ENCODE results near the gene SLC35A1. TPM values are rescaled to one million over a fixed set of nuclear protein-coding genes. Genes with fewer than 3 reads are reported as not detected.

Gene SLC35A1, protein sequence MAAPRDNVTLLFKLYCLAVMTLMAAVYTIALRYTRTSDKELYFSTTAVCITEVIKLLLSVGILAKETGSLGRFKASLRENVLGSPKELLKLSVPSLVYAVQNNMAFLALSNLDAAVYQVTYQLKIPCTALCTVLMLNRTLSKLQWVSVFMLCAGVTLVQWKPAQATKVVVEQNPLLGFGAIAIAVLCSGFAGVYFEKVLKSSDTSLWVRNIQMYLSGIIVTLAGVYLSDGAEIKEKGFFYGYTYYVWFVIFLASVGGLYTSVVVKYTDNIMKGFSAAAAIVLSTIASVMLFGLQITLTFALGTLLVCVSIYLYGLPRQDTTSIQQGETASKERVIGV
- 10 to 100 TPM; 10.3 to 11.6 TPM for total RNA-seq

DNA sequence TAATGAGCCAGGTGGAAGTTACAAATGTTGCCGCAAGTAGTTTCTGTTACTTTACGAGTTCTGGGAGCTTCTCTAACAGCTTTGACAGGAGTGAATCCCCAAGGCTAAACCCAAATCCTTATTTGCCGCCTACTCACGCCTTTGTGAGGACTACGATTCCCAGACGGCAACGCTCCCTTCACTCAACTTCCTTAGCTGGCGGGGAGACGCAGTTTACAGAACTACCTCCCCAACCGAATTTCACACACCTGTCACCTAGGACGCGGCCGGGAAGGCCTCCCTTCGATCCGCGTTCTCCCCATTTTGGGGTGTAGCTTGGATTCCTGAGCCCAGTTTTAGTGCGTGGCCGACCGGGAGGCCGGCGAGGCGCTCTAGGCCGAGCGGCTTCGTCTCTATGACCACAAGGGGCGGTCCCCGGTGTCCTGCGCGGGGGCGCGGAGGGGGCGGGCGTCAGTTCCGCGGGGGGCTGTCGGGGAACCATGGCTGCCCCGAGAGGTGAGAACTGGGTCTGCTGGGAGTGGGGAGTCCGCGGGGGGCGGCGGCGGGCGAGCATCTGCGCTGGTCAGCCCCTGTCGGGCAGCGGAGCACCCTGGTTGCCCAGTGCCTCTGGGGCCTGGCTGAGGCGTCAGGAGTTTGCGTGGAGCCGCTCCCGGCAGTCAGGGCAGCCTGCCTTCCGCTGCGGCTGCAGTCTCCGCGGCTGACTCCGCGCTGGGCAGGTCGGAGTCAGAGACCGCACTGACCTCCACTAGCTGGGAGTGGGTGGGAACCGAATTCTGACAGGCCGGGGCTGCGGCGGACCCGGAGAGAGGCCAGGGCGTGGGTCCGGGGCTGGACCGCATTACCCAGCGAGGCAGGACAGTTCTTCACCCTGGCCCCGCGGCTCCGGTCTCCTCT lies at the start of gene SLC35A1:
Gene SLC35A1 (plus strand): TSS at position 450 of the 894 bp plus-strand sequence. CDS start 30 bp downstream, at position 480.
- peaks cover 0 to 11% of the 10 kb centered on the region in 2 donors for H3K4me1 ChIP-seq
- H3K9me3 ChIP-seq = no peaks in the 10 kb centered on the region
- TF ChIP-seq, protein P1, sequence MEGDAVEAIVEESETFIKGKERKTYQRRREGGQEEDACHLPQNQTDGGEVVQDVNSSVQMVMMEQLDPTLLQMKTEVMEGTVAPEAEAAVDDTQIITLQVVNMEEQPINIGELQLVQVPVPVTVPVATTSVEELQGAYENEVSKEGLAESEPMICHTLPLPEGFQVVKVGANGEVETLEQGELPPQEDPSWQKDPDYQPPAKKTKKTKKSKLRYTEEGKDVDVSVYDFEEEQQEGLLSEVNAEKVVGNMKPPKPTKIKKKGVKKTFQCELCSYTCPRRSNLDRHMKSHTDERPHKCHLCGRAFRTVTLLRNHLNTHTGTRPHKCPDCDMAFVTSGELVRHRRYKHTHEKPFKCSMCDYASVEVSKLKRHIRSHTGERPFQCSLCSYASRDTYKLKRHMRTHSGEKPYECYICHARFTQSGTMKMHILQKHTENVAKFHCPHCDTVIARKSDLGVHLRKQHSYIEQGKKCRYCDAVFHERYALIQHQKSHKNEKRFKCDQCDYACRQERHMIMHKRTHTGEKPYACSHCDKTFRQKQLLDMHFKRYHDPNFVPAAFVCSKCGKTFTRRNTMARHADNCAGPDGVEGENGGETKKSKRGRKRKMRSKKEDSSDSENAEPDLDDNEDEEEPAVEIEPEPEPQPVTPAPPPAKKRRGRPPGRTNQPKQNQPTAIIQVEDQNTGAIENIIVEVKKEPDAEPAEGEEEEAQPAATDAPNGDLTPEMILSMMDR (IDR thresholded peaks at IDR 0.05) = peak; percentile 17 to 45
- H3K4me3 ChIP-seq = peak within 1 kb of the TSS; percentile 90 to 93
- peak; percentile 89 for DNase-seq (ENCODE audit: low spot score)
- peak within 1 kb of the TSS; percentile 95 to 96 for H3K27ac ChIP-seq
- no peaks in the 10 kb centered on the region for H3K36me3 ChIP-seq
- H3K27me3 ChIP-seq = no peaks in the 10 kb centered on the region

DNA sequence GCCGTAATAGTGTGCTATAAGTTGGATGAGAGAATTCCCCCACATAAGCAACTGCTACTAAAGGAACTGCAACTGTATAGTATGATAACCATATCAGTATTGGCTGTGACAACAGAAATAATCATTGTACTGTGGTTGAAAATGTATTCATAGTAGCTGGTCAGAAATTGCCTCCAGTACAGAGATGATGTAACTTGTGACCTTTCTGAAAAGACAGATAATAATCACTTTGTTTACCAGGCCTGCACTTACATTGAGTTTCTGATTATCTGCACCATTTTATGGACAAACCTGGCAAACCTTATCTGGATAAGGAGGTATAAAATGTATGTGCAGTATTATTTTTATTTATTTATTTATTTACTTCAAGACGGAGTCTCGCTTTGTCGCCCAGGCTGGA lies 46.0 kb upstream of the SLC35A1 start:
- no peaks in the 10 kb centered on the region for H3K27me3 ChIP-seq
- H3K4me3 ChIP-seq = no peak overlapping the region
- H3K4me1 ChIP-seq = no peaks in the 10 kb centered on the region
- no peaks in the 10 kb centered on the region for H3K36me3 ChIP-seq
- H3K27ac ChIP-seq = no peak overlapping the region
- TF ChIP-seq, protein P1 (IDR thresholded peaks at IDR 0.05) = no peak
- no peaks in the 10 kb centered on the region for H3K9me3 ChIP-seq
- DNase-seq (ENCODE audit: low spot score) = no peak

DNA sequence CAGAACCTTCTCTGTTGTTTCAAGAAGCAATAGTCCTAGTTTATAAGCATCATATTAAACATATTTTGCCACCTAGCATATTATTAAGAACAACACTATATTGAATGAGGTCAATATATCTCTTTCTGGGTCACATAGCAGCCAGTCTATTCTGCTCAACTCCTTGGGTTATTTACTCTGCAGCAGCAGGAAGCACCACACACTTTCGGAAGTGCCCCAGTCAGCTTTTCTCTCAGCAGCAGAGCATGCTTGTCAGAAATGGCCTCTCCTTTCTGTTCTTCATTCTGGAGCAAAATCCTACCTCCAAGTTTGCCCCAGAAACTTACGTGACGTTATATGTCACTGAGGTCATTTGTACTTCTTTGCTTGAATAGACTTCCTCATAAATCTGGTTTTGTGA lies 42.3 kb upstream of the SLC35A1 start:
- TF ChIP-seq, protein P1 (IDR thresholded peaks at IDR 0.05) = no peak
- Histone ChIP-seq H3K9me3 (no peaks in the 10 kb centered on the region), H3K27me3 (no peaks in the 10 kb centered on the region), H3K36me3 (no peaks in the 10 kb centered on the region), H3K4me3 (no peak overlapping the region), H3K27ac (no peak overlapping the region), H3K4me1 (no peaks in the 10 kb centered on the region)
- no peak for DNase-seq (ENCODE audit: low spot score)

DNA sequence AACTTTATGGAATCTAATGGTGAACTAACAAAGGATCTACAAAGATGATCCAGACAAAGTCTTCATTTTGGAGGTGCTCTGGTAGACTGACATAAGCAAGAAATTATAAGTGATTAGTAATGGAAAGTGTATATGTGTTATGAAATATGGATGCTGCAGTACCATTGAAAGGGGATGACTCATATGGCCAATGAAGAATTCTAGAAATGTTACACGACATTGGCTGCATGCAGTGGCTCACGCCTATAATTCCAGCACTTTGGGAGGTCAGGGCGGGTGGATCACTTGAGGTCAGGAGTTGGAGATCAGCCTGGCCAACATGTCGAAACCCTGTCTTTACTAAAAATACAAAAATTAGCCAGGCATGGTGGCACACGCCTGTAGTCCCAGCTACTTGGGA lies 41.5 kb upstream of the SLC35A1 start:
- H3K36me3 ChIP-seq = no peaks in the 10 kb centered on the region
- no peak overlapping the region for H3K27ac ChIP-seq
- H3K4me1 ChIP-seq = no peaks in the 10 kb centered on the region
- TF ChIP-seq, protein P1 (IDR thresholded peaks at IDR 0.05) = no peak
- DNase-seq (ENCODE audit: low spot score) = no peak
- H3K27me3 ChIP-seq = no peaks in the 10 kb centered on the region
- H3K4me3 ChIP-seq = no peak overlapping the region
- no peaks in the 10 kb centered on the region for H3K9me3 ChIP-seq

DNA sequence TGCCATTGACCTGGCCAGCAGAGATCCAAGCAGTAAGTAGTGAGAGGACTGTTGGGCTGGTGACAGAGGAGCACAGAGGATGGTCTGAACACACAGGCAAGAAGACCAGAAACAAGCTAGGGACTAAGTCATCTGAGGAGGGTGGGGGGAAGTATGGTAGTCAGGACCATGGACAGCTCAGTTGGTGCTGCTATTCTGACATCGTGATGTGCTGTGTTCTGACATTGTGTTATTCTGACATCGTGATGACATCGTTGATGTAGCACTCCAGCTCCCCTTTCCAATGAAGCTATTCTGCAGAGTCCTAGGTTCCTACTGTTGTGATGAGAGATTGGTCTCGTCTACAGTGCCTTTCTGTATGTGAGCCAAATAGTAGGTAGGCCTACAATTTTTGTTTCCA lies 36.3 kb upstream of the SLC35A1 start:
- no peak overlapping the region for H3K4me3 ChIP-seq
- no peaks in the 10 kb centered on the region for H3K36me3 ChIP-seq
- no peak overlapping the region for H3K27ac ChIP-seq
- no peak for DNase-seq (ENCODE audit: low spot score)
- no peaks in the 10 kb centered on the region for H3K27me3 ChIP-seq
- TF ChIP-seq, protein P1 (IDR thresholded peaks at IDR 0.05) = no peak
- no peaks in the 10 kb centered on the region for H3K4me1 ChIP-seq
- no peaks in the 10 kb centered on the region for H3K9me3 ChIP-seq
